ENCODE measurements around the gene GDPD4. TPM values are rescaled to one million over a fixed set of nuclear protein-coding genes. Genes with fewer than 3 reads are reported as not detected.

Gene GDPD4
- total and polyA plus RNA-seq, 2 of the 4 experiments (the other 2 are of a cell fraction), result not detected

- Histone ChIP-seq H2AFZ (replicated peaks; ENCODE audit: low read length, poor library complexity) (no peak overlapping the region), H3K9me1 (ENCODE audit: insufficient read depth, low read length) (no peaks in the 10 kb centered on the region), H3K18ac (ENCODE audit: low read depth, low read length) (no peak overlapping the region), H3K56ac (ENCODE audit: extremely low read depth, insufficient read depth, low read length) (no peak overlapping the region), H2BK5ac (ENCODE audit: low read depth, low read length, poor library complexity, severe bottlenecking) (no peak overlapping the region), H3K4ac (ENCODE audit: low read depth, low read length) (no peak overlapping the region), H4K8ac (ENCODE audit: low read depth in 2 of 2, low read length in 2 of 2) (no peak overlapping the region), H3K4me3 (ENCODE audit: insufficient read depth, low read depth, low read length) (no peak overlapping the region), H3K79me1 (ENCODE audit: low read depth in 1 of 2, low read length in 2 of 2) (no peaks in the 10 kb centered on the region), H3K27ac (ENCODE audit: insufficient read depth, low read length) (no peak overlapping the region), H3K9me3 (ENCODE audit: control insufficient read depth, insufficient read depth, low read length) (no peaks in the 10 kb centered on the region), H4K91ac (ENCODE audit: insufficient read depth, low read depth, low read length) (no peak overlapping the region), H4K5ac (ENCODE audit: low read depth, low read length) (no peak overlapping the region), H3K27me3 (ENCODE audit: control insufficient read depth, insufficient read depth, low read length) (peaks cover 23% of the 10 kb centered on the region), H3K4me2 (ENCODE audit: low read depth, low read length) (no peak overlapping the region), H3K36me3 (ENCODE audit: control insufficient read depth, insufficient read depth, low read length) (no peaks in the 10 kb centered on the region), H2AK5ac (ENCODE audit: low read depth, low read length) (no peak overlapping the region), H3K14ac (replicated peaks; ENCODE audit: low read depth, low read length) (no peak overlapping the region), H2AK9ac (replicated peaks; ENCODE audit: low read depth, low read length, poor library complexity) (no peak overlapping the region), H2BK120ac (ENCODE audit: low read depth, low read length) (no peak overlapping the region), H2BK15ac (ENCODE audit: low read depth, low read length) (no peak overlapping the region), H3K4me1 (ENCODE audit: control insufficient read depth, insufficient read depth, low read length) (no peaks in the 10 kb centered on the region), H3K23ac (ENCODE audit: low read depth, low read length) (no peak overlapping the region), H3K9ac (ENCODE audit: low read depth, low read length) (no peak overlapping the region), H4K20me1 (ENCODE audit: insufficient read depth, low read length) (no peaks in the 10 kb centered on the region), H2BK20ac (ENCODE audit: low read depth, low read length) (no peak overlapping the region)
- WGBS, 2 experiments (ENCODE audit: extremely low coverage in 2 of 2, insufficient read length in 1 of 2), result 79% methylated on average over 5 of the region's 8 CpGs; no CpG with 5 or more reads in 1 of the 2 experiments
- intact Hi-C loops (cut with micrococcal nuclease), result no loop called here
- POLR2A ChIA-PET (ENCODE audit: unreplicated experiment), result no interaction called here
- no peak for ATAC-seq (ENCODE audit: low read depth)
- dilution Hi-C loops (cut with HindIII; ENCODE audit: low sequenced_read_pairs, unreplicated experiment), result no loop called here
- CTCF ChIA-PET, result no interaction called here
- BruUV-seq (replicated peaks), result no TSS peak
- TF ChIP-seq CEBPB (IDR thresholded peaks at IDR 0.05; ENCODE audit: low read depth, low read length) (no peak), RFX5 (IDR thresholded peaks at IDR 0.05; ENCODE audit: low read depth, low read length) (no peak), ELK1 (IDR thresholded peaks at IDR 0.05; ENCODE audit: borderline replicate concordance, low read depth, low read length) (no peak), MAFK (IDR thresholded peaks at IDR 0.05; ENCODE audit: low read depth, low read length) (no peak), RAD21 (IDR thresholded peaks at IDR 0.05; ENCODE audit: low read length) (no peak), CHD1 (IDR thresholded peaks at IDR 0.05; ENCODE audit: low read depth, low read length) (no peak), SMC3 (IDR thresholded peaks at IDR 0.05; ENCODE audit: low read depth, low read length) (no peak), FOS (IDR thresholded peaks at IDR 0.05; ENCODE audit: low read depth, low read length) (no peak), CTCF (conservative IDR thresholded peaks at IDR 0.05; ENCODE audit: low read depth, low read length) (no peak)
- no peak for DNase-seq
- in situ Hi-C loops (cut with MboI; ENCODE audit: low sequenced_read_pairs), result no loop called here
These were observed 89.0 kb downstream of the GDPD4 start for GRCh38 chr11:77212314-77213007.
